ENCODE data around the gene UNC5CL.

UNC5CL gene

GRCh38 chr6:41025966-41026530, 13.0 kb downstream of the UNC5CL start:
- no peak for TF ChIP-seq CEBPB (IDR thresholded peaks at IDR 0.05)
- no peak for TF ChIP-seq MAX (IDR thresholded peaks at IDR 0.05)
- no peak for TF ChIP-seq USF1 (IDR thresholded peaks at IDR 0.05)
- TF ChIP-seq EGR1 (IDR thresholded peaks at IDR 0.05): no peak
- no peak for TF ChIP-seq EP300 (IDR thresholded peaks at IDR 0.05; ENCODE audit: borderline replicate concordance)
- no peak for TF ChIP-seq ZBTB7A (IDR thresholded peaks at IDR 0.05; ENCODE audit: low read depth)
- TF ChIP-seq TCF12 (IDR thresholded peaks at IDR 0.05; ENCODE audit: low read depth): no peak
- TF ChIP-seq TAF1 (IDR thresholded peaks at IDR 0.05; ENCODE audit: low read depth): no peak
- no peak for TF ChIP-seq NFIC (IDR thresholded peaks at IDR 0.05)
- no peak for TF ChIP-seq RAD21 (IDR thresholded peaks at IDR 0.05; ENCODE audit: low read depth)
- no peak for TF ChIP-seq TEAD4 (IDR thresholded peaks at IDR 0.05)
- no peak for TF ChIP-seq CREB1 (IDR thresholded peaks at IDR 0.05; ENCODE audit: low read depth)
- TF ChIP-seq REST (IDR thresholded peaks at IDR 0.05; ENCODE audit: low read depth): no peak
- no peak for TF ChIP-seq YY1 (IDR thresholded peaks at IDR 0.05; ENCODE audit: low read depth)

- TF ChIP-seq TAF1 (IDR thresholded peaks at IDR 0.05; ENCODE audit: low read depth) (no peak), NFIC (IDR thresholded peaks at IDR 0.05) (no peak), EP300 (IDR thresholded peaks at IDR 0.05; ENCODE audit: borderline replicate concordance) (no peak), CEBPB (IDR thresholded peaks at IDR 0.05) (no peak), TCF12 (IDR thresholded peaks at IDR 0.05; ENCODE audit: low read depth) (no peak), USF1 (IDR thresholded peaks at IDR 0.05) (no peak), YY1 (IDR thresholded peaks at IDR 0.05; ENCODE audit: low read depth) (no peak), TEAD4 (IDR thresholded peaks at IDR 0.05) (no peak), ZBTB7A (IDR thresholded peaks at IDR 0.05; ENCODE audit: low read depth) (no peak), REST (IDR thresholded peaks at IDR 0.05; ENCODE audit: low read depth) (no peak), CREB1 (IDR thresholded peaks at IDR 0.05; ENCODE audit: low read depth) (no peak), FOXM1 (IDR thresholded peaks at IDR 0.05; ENCODE audit: borderline replicate concordance, low read depth) (no peak), EGR1 (IDR thresholded peaks at IDR 0.05) (no peak), MAX (IDR thresholded peaks at IDR 0.05) (no peak)
Measured at GRCh38 chr6:41023114-41023513, 15.9 kb downstream of the UNC5CL start.

GRCh38 chr6:41022294-41022693, 16.7 kb downstream of the UNC5CL start:
- no peak for TF ChIP-seq EP300 (IDR thresholded peaks at IDR 0.05; ENCODE audit: borderline replicate concordance)
- TF ChIP-seq ZBTB7A (IDR thresholded peaks at IDR 0.05; ENCODE audit: low read depth): no peak
- no peak for TF ChIP-seq TEAD4 (IDR thresholded peaks at IDR 0.05)
- TF ChIP-seq USF1 (IDR thresholded peaks at IDR 0.05): no peak
- no peak for TF ChIP-seq REST (IDR thresholded peaks at IDR 0.05; ENCODE audit: low read depth)

GRCh38 chr6:41021832-41022231, 17.2 kb downstream of the UNC5CL start:
- no peak for TF ChIP-seq YY1 (IDR thresholded peaks at IDR 0.05; ENCODE audit: low read depth)
- peak; percentile 41 for TF ChIP-seq RAD21 (IDR thresholded peaks at IDR 0.05; ENCODE audit: low read depth)
